ENCODE data around the gene MYL2. TPM values are rescaled to one million over a fixed set of nuclear protein-coding genes. Genes with fewer than 3 reads are reported as not detected.

MYL2 gene
- total and polyA plus RNA-seq, 4 donors: 0.22 TPM; not detected in 3

GRCh38 chr12:110901401-110901800 lies 19.0 kb downstream of the MYL2 start:
- Histone ChIP-seq H3K9me3 (ENCODE audit: control insufficient read depth in 4 of 4, low read length in 3 of 4) (no peaks in the 10 kb centered on the region), H3K36me3 (ENCODE audit: control insufficient read depth in 4 of 4, insufficient read depth in 3 of 4, low read depth in 1 of 4, low read length in 3 of 4) (no peaks in the 10 kb centered on the region), H3K27me3 (ENCODE audit: control insufficient read depth in 4 of 4, insufficient read depth in 4 of 4, low read length in 3 of 4) (no peaks in the 10 kb centered on the region), H3K4me3 (ENCODE audit: low read depth in 1 of 3, low read length in 3 of 3) (no peak overlapping the region), H3K27ac (ENCODE audit: low read depth in 1 of 2, low read length in 2 of 2) (no peak overlapping the region), H3K4me1 (ENCODE audit: control insufficient read depth in 4 of 4, insufficient read depth in 4 of 4, low read length in 3 of 4) (no peaks in the 10 kb centered on the region), H3K9ac (ENCODE audit: low read depth in 1 of 2, low read length in 2 of 2) (no peak overlapping the region)
- 85% methylated on average over 4 of the region's 4 CpGs for WGBS
- TF ChIP-seq ZBTB33 (IDR thresholded peaks at IDR 0.05): no peak
- TF ChIP-seq RAD21 (IDR thresholded peaks at IDR 0.05): no peak
- TF ChIP-seq SP1 (IDR thresholded peaks at IDR 0.05): no peak
- TF ChIP-seq REST (IDR thresholded peaks at IDR 0.05): no peak
- TF ChIP-seq ATF3 (IDR thresholded peaks at IDR 0.05): no peak
- TF ChIP-seq MAX (IDR thresholded peaks at IDR 0.05): no peak
- TF ChIP-seq JUND (IDR thresholded peaks at IDR 0.05): no peak
- TF ChIP-seq HNF4G (IDR thresholded peaks at IDR 0.05): no peak
- TF ChIP-seq NR2F2 (IDR thresholded peaks at IDR 0.05): no peak
- TF ChIP-seq EGR1 (IDR thresholded peaks at IDR 0.05; ENCODE audit: low read depth in 2 of 2): no peak
- TF ChIP-seq RXRA (IDR thresholded peaks at IDR 0.05): no peak
- no peak for TF ChIP-seq GABPA (IDR thresholded peaks at IDR 0.05 in 1 of 2, conservative IDR thresholded peaks at IDR 0.05 in 1 of 2)
- TF ChIP-seq TAF1 (conservative IDR thresholded peaks at IDR 0.05): no peak
- no peak for TF ChIP-seq FOXA1 (IDR thresholded peaks at IDR 0.05)
- no peak for DNase-seq (ENCODE audit: low spot score)

- Histone ChIP-seq H3K4me1 (ENCODE audit: control insufficient read depth in 4 of 4, insufficient read depth in 4 of 4, low read length in 3 of 4) (peaks cover 0 to 6% (median 4%) of the 10 kb centered on the region in 4 donors), H3K27ac (ENCODE audit: low read depth in 1 of 2, low read length in 2 of 2) (no peak overlapping the region), H3K27me3 (ENCODE audit: control insufficient read depth in 4 of 4, insufficient read depth in 4 of 4, low read length in 3 of 4) (no peaks in the 10 kb centered on the region), H3K4me3 (ENCODE audit: low read depth in 1 of 3, low read length in 3 of 3) (no peak overlapping the region), H3K36me3 (ENCODE audit: control insufficient read depth in 4 of 4, insufficient read depth in 3 of 4, low read depth in 1 of 4, low read length in 3 of 4) (no peaks in the 10 kb centered on the region), H3K9ac (ENCODE audit: low read depth in 1 of 2, low read length in 2 of 2) (no peak overlapping the region), H3K9me3 (ENCODE audit: control insufficient read depth in 4 of 4, low read length in 3 of 4) (no peaks in the 10 kb centered on the region)
- no peak for DNase-seq (ENCODE audit: low spot score)
- no peak for TF ChIP-seq HNF4A (conservative IDR thresholded peaks at IDR 0.05)
- no peak for TF ChIP-seq FOXA2 (IDR thresholded peaks at IDR 0.05)
- WGBS: 90% methylated on average over 3 of the region's 3 CpGs
These were observed 23.8 kb downstream of the MYL2 start for GRCh38 chr12:110896559-110896958.
